Mesenchymal stem cell (in vitro differentiated cells and primary cell): ENCODE results near the gene SMURF2.
A peak's percentile ranks its signal among the peaks of the same experiment; 100 is the strongest.

ENCODE experiments used
- DNase-seq: peaks from one replicate; pipeline ENCODE4 v3.0.0-alpha.2; 2013
- H2AFZ ChIP-seq: one replicate; pipeline ENCODE4 v1.6.1; 2013; ENCODE audit warnings: low read depth, mild to moderate bottlenecking, control low read depth, inconsistent platforms, low read length, moderate library complexity
- H2AK5ac ChIP-seq: 2 replicates; pipeline ENCODE4 v1.6.1; 2013; ENCODE audit warnings: low read length, moderate library complexity, mild to moderate bottlenecking, inconsistent platforms; ENCODE audit not compliant: severe bottlenecking
- H2BK120ac ChIP-seq: one replicate; pipeline ENCODE4 v1.6.1; 2013; ENCODE audit warnings: low read depth, mild to moderate bottlenecking, inconsistent platforms, low read length, moderate library complexity
- H2BK12ac ChIP-seq, 2 experiments: one replicate each; pipeline ENCODE4 v1.6.1; 2013; ENCODE audit warnings: inconsistent platforms in 2 of 2, low read length in 2 of 2, mild to moderate bottlenecking in 2 of 2, moderate library complexity in 2 of 2, control low read depth in 1 of 2
- H2BK15ac ChIP-seq: one replicate; pipeline ENCODE4 v1.6.1; 2013; ENCODE audit warnings: mild to moderate bottlenecking, low read depth, inconsistent platforms; ENCODE audit not compliant: poor library complexity, severe bottlenecking
- H2BK5ac ChIP-seq: 2 replicates; pipeline ENCODE4 v1.6.1; 2013; ENCODE audit warnings: low read depth, mild to moderate bottlenecking, low read length, control low read depth, inconsistent platforms; ENCODE audit not compliant: poor library complexity, severe bottlenecking
- H3K14ac ChIP-seq, 2 experiments: one replicate each; pipeline ENCODE4 v1.6.1; 2013; ENCODE audit warnings: inconsistent platforms in 2 of 2, low read length in 2 of 2, control low read depth in 1 of 2, mild to moderate bottlenecking in 1 of 2, moderate library complexity in 1 of 2
- H3K18ac ChIP-seq, 2 experiments: one replicate each; pipeline ENCODE4 v1.6.1; 2013; ENCODE audit warnings: inconsistent platforms in 2 of 2, low read length in 2 of 2, control low read depth in 1 of 2, low read depth in 1 of 2, mild to moderate bottlenecking in 1 of 2
- H3K23ac ChIP-seq, 2 experiments: one replicate each; pipeline ENCODE4 v1.6.1; 2013; ENCODE audit warnings: inconsistent platforms in 2 of 2, low read length in 2 of 2, mild to moderate bottlenecking in 2 of 2, moderate library complexity in 2 of 2, control low read depth in 1 of 2
- H3K27ac ChIP-seq: 2 replicates; pipeline ENCODE4 v1.5.1; 2013; ENCODE audit warnings: mild to moderate bottlenecking, moderate library complexity, low read length, control low read depth, inconsistent platforms; ENCODE audit not compliant: poor library complexity, severe bottlenecking
- H3K27me3 ChIP-seq, 2 experiments: 2 replicates each; pipeline versions ENCODE4 v1.6.1 to v1.7.0; 2013; ENCODE audit warnings: low read length in 2 of 2, mild to moderate bottlenecking in 2 of 2, moderate library complexity in 2 of 2, control low read depth in 1 of 2, inconsistent platforms in 1 of 2; ENCODE audit not compliant: control insufficient read depth in 1 of 2, insufficient read depth in 1 of 2
- H3K36me3 ChIP-seq, 2 experiments: 2 replicates each; pipeline versions ENCODE4 v1.6.1 to v1.7.0; 2013; ENCODE audit warnings: low read length in 2 of 2, control low read depth in 1 of 2, inconsistent platforms in 1 of 2, low read depth in 1 of 2, mild to moderate bottlenecking in 1 of 2; ENCODE audit not compliant: insufficient read depth in 2 of 2, control insufficient read depth in 1 of 2
- H3K4ac ChIP-seq, 2 experiments: one replicate each; pipeline ENCODE4 v1.6.1; 2013; ENCODE audit warnings: inconsistent platforms in 2 of 2, low read length in 2 of 2, mild to moderate bottlenecking in 2 of 2, moderate library complexity in 2 of 2, control low read depth in 1 of 2, low read depth in 1 of 2
- H3K4me1 ChIP-seq: 2 replicates; pipeline ENCODE4 v1.6.1; 2013; ENCODE audit warnings: low read depth, low read length, control low read depth; ENCODE audit not compliant: control insufficient read depth, insufficient read depth
- H3K4me2 ChIP-seq: 2 replicates; pipeline ENCODE4 v1.6.1; 2013; ENCODE audit warnings: low read length, mild to moderate bottlenecking, inconsistent platforms; ENCODE audit not compliant: poor library complexity, severe bottlenecking
- H3K4me3 ChIP-seq, 2 experiments: 2 replicates each; pipeline versions ENCODE4 v1.5.1 to v1.7.0; 2013; ENCODE audit warnings: low read length in 2 of 2, mild to moderate bottlenecking in 2 of 2, control low read depth in 1 of 2, low read depth in 1 of 2; ENCODE audit not compliant: insufficient read depth in 1 of 2
- H3K79me1 ChIP-seq: replicated peaks from 2 replicates; pipeline ENCODE4 v1.6.1; 2013; ENCODE audit warnings: mild to moderate bottlenecking, control low read depth, low read length, inconsistent platforms; ENCODE audit not compliant: poor library complexity, severe bottlenecking
- H3K9ac ChIP-seq: 2 replicates; pipeline ENCODE4 v1.7.0; 2013; ENCODE audit warnings: mild to moderate bottlenecking, low read length, moderate library complexity
- H3K9me3 ChIP-seq: 2 replicates; pipeline ENCODE4 v1.7.0; 2013; ENCODE audit warnings: mild to moderate bottlenecking, low read length; ENCODE audit not compliant: control insufficient read depth
- H4K8ac ChIP-seq: one replicate; pipeline ENCODE4 v1.6.1; 2013; ENCODE audit warnings: inconsistent platforms, mild to moderate bottlenecking, low read length, moderate library complexity
- H4K91ac ChIP-seq: one replicate; pipeline ENCODE4 v1.6.1; 2013; ENCODE audit warnings: mild to moderate bottlenecking, low read length, inconsistent platforms
- WGBS: methylation state at CpG from one replicate; pipeline ENCODE4 v1.1.7; 2013; ENCODE audit warnings: mixed read lengths; 5-methylcytosine and 5-hydroxymethylcytosine counted together

SMURF2 gene

GRCh38 chr17:64682261-64683181, 20.4 kb upstream of the SMURF2 start:
- Histone ChIP-seq H2BK120ac (peak overlapping the region; percentile 88), H2BK5ac (peak overlapping the region; percentile 84), H3K18ac (peak overlapping the region; percentile 73 to 96), H3K4me1 (peaks cover 13% of the 10 kb centered on the region), H2AFZ (peak overlapping the region; percentile 15), H4K91ac (peak overlapping the region; percentile 80), H3K36me3 (no peaks in the 10 kb centered on the region), H3K4me3 (no peak overlapping the region), H3K9ac (peak overlapping the region; percentile 23), H2BK12ac (peak overlapping the region; percentile 24 to 77), H3K4ac (peak overlapping the region; percentile 79 to 87), H3K79me1 (peaks cover 5% of the 10 kb centered on the region), H2BK15ac (no peak overlapping the region), H3K27ac (peak overlapping the region; percentile 99), H3K23ac (no peak overlapping the region), H3K4me2 (no peak overlapping the region), H4K8ac (peak overlapping the region; percentile 78), H2AK5ac (peak overlapping the region; percentile 96), H3K14ac (no peak overlapping the region), H3K9me3 (no peaks in the 10 kb centered on the region), H3K27me3 (no peaks in the 10 kb centered on the region)
- DNase-seq = peak; percentile 92
- 15% methylated on average over 7 of the region's 12 CpGs for WGBS

DNA sequence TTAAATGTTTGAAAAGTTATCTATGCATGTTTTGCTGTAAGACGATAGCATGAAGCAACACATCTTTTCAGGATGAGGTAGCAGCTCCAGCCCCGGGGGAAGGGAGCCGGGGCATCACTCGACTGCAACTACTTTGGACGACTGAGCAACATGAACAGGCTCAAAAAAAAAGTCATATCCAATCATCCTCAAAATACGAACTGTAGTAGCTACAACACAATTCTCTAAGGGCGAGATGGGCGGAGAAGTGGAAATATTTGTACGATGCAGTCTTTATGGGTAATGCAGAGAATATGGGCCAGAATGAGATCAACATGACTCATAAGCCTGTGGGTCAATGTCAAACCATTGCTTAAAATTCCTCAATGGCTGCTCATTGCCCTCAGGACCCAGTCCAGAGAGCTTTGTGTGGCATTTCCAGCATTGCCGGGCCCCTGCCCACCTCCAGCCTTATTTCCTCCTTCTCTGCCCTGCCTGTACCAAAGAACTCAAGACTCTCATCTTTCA, 17.7 kb upstream of the SMURF2 start:
- H3K4me1 ChIP-seq = peaks cover 15% of the 10 kb centered on the region
- peak; percentile 99 for DNase-seq
- peak overlapping the region in 1 of 2 experiments; percentile 68 for H3K4me3 ChIP-seq
- H3K79me1 ChIP-seq = peaks cover 8% of the 10 kb centered on the region
- no peak overlapping the region for H4K8ac ChIP-seq
- no peak overlapping the region for H4K91ac ChIP-seq
- H2AFZ ChIP-seq = peak overlapping the region; percentile 53
- H3K18ac ChIP-seq = peak overlapping the region in 1 of 2 experiments; percentile 24
- no peak overlapping the region for H2BK15ac ChIP-seq
- H3K4ac ChIP-seq = peak overlapping the region in 1 of 2 experiments; percentile 92
- no peak overlapping the region for H3K4me2 ChIP-seq
- H2BK12ac ChIP-seq = peak overlapping the region in 1 of 2 experiments; percentile 86
- H3K14ac ChIP-seq = no peak overlapping the region
- H3K9me3 ChIP-seq = no peaks in the 10 kb centered on the region
- peak overlapping the region; percentile 89 for H3K9ac ChIP-seq
- no peaks in the 10 kb centered on the region for H3K27me3 ChIP-seq
- 0% methylated on average over 6 of the region's 10 CpGs for WGBS
- peak overlapping the region; percentile 49 for H2AK5ac ChIP-seq
- H3K23ac ChIP-seq = no peak overlapping the region
- H2BK120ac ChIP-seq = no peak overlapping the region
- H3K27ac ChIP-seq = peak overlapping the region; percentile 100
- peak overlapping the region; percentile 95 for H2BK5ac ChIP-seq
- H3K36me3 ChIP-seq = no peaks in the 10 kb centered on the region

- H2BK5ac ChIP-seq = peak overlapping the region; percentile 61
Observed at GRCh38 chr17:64676763-64677162, 14.7 kb upstream of the SMURF2 start.

More at GRCh38 chr17:64676763-64677162, 14.7 kb upstream of the SMURF2 start:
- no peaks in the 10 kb centered on the region for H3K9me3 ChIP-seq
- H3K18ac ChIP-seq = peak overlapping the region in 1 of 2 experiments; percentile 19
- WGBS = 97% methylated on average over 2 of the region's 3 CpGs
- peak overlapping the region; percentile 5 for H2AK5ac ChIP-seq
- H3K4me3 ChIP-seq = no peak overlapping the region
- no peak overlapping the region for H3K27ac ChIP-seq
- no peak overlapping the region for H2AFZ ChIP-seq
- H3K36me3 ChIP-seq = no peaks in the 10 kb centered on the region
- H4K8ac ChIP-seq = no peak overlapping the region
- H4K91ac ChIP-seq = peak overlapping the region; percentile 9
- DNase-seq = no peak
- no peak overlapping the region for H2BK15ac ChIP-seq
- no peak overlapping the region for H3K9ac ChIP-seq
- H3K4ac ChIP-seq = peak overlapping the region in 1 of 2 experiments; percentile 28
- H3K23ac ChIP-seq = no peak overlapping the region
- H3K27me3 ChIP-seq = no peaks in the 10 kb centered on the region
- peaks cover 8% of the 10 kb centered on the region for H3K4me1 ChIP-seq
- peaks cover 4% of the 10 kb centered on the region for H3K79me1 ChIP-seq
- H2BK12ac ChIP-seq = peak overlapping the region in 1 of 2 experiments; percentile 80
- no peak overlapping the region for H3K14ac ChIP-seq
- no peak overlapping the region for H3K4me2 ChIP-seq
- no peak overlapping the region for H2BK120ac ChIP-seq
